ENCODE measurements around the gene TCF7. TPM values are rescaled to one million over a fixed set of nuclear protein-coding genes. Genes with fewer than 3 reads are reported as not detected.

Gene TCF7
- total RNA-seq, 1 donor from 2014 or later: 8.5 TPM

DNA sequence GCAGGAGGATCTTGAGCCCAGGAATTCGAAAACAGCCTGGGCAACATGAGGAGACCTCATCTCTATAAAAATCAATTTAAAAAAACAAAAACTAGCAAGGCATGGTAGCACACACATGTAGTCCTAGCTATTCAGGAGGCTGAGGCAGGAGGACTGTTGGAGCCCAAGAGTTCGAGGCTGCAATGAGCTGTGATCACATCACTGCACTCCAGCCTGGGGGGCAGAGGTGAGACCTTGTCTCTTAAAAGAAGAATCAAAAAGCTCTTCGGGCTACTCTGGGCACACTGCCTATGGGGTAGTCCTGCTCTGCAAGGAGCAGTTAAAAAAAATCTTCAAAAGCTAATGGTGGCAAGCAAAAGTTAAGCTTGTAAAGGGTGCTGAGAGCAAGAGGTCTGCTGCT is 38.8 kb downstream of the TCF7 start:
- ATAC-seq (no peak), DNase-seq (ENCODE audit: low spot score) (no peak)
- intact Hi-C loops (cut with DNase I): no loop called here

DNA sequence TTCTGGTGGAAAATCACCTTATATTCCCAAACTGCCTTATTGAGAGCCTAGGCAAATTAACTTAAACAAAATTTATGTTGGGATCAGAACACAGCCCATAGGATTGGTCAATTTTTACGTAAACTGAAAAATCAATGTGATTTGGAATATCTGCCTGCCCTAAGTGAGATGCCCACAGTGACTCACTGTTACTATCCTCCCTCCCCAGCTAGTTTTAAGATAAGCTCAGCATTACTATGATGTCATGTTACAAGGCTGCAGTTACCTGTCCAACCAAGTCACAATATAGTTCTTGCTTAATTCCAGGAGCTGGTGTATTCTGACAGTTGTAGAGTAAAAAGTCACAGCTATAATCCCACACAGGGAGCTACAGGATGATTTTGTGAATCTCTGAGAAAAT is 39.2 kb downstream of the TCF7 start:
- ATAC-seq (no peak), DNase-seq (ENCODE audit: low spot score) (no peak)
- intact Hi-C loops (cut with DNase I): no loop called here

DNA sequence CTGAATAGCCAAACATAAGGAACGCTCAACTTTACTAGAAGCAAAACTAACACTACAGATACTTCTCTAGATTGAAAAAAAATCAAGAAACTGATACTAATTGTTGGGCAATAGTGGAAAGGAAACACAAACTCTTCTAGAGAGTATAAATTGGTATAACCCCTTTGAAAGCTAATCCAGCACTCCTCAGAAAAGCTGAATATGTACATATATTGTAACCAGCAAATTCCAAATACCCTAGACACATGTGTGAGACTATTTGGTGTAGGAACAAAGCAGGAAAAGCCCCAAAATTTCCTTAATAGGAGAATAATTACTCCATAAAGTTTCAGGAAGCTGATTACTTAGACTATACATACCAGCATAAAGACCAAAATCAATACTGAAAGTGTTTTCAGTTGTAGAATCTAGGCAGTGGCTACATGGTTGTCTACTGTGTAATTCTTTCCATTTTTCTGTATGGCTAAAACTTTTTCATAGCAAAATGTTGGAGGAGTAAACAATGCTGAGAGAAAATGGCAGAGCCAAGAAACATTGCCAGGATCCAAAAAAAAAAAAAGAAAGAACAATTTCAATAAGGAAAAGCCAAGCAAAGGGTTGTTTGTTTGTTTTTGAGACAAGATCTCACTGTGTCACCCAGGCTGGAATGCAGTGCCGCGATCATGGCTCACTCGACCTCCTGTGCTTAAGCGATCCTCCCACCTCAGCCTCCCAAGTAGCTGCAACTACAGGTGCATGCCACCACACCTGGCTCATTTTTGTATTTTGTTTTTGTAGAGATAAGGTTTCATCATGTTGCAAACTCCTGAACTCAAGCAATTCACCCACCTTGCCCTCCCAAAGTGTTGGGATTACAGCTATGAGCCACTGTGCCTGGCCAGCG is 47.3 kb downstream of the TCF7 start:
- no peak for DNase-seq (ENCODE audit: low spot score)
- intact Hi-C loops (cut with DNase I): no loop called here
- no peak for ATAC-seq

DNA sequence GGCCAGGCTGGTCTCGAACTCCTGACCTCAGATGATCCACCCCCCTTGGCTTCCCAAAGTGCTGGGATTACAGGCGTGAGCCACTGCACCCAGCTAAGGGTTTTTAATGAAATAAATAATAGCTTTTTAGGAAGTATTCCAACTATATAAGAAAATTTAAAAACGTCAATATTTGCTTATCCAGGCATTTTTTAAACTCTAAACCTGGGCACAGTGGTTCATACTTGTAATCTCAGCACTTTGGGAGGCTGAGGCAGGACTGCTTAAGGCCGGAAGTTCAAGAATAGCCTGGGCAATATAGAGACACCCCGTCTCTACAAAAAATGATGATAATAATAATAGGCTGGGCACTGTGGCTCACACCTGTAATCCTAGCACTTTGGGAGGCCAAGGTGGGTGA is 48.1 kb downstream of the TCF7 start:
- ATAC-seq: no peak
- intact Hi-C loops (cut with DNase I): no loop called here
- no peak for DNase-seq (ENCODE audit: low spot score)

DNA sequence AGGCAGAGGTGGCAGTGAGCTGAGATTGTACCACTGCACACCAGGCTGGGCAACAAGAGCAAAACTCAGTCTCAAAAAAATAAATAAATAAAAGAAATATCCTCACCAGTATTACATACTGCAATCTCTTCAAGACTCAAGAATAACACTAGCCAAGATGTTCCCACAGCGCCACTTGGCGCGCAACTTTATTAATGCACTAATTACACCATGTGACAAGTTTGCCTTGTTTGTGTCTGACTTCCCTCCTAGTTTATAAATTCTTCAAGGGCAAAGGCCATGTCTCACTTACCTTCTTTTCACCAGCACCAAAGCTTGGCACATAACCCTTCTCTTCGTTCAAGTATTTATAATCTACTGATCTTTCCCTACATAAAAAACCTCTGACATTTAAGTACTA is 57.5 kb downstream of the TCF7 start:
- intact Hi-C loops (cut with DNase I): no loop called here
- ATAC-seq (no peak), DNase-seq (ENCODE audit: low spot score) (no peak)

DNA sequence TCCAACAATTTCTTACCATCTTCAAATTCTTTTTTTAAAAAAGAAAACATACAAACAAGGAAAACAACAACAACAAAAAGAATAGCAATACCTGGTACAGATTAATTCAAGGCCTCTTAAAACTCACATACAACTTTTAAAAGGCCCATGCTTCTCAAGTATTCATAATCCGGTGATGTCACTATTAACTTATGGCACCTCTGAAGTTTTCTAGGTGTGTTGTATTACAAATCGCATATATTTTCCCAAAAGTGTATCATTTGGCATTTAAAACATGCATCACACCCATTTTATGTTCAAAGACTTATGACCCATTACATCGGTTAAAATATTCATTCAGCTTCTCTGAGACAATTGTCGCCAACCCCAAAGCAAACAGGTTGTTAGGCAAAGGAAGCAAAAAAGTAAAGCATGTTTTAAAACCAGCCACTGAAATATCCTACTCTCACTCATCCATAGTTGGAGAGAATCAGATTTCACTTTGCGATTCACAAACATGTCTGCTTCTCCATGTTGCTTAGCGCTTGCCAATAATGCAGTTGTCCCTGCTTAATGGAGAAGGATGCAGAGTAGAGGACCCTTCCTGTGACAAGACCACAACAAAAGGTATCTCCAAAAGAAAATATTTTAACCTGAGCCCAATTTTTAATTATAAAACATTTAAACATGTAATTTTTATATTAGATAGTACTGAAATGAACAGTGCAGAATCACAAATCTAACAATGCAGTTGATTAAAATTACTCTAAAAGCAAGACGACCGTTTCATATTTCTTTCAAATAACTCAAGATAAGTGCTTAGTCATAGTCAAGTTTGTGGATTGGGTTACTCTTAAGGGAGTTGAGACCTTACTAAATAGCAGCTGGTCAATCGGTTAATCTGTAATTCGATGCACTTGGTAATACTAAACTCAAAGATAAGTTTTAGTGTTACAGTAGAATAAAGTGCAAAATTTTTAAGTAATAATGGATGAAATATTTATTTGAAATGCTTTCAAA is 60.7 kb downstream of the TCF7 start:
- intact Hi-C loops (cut with DNase I): no loop called here
- ATAC-seq: no peak
- no peak for DNase-seq (ENCODE audit: low spot score)

DNA sequence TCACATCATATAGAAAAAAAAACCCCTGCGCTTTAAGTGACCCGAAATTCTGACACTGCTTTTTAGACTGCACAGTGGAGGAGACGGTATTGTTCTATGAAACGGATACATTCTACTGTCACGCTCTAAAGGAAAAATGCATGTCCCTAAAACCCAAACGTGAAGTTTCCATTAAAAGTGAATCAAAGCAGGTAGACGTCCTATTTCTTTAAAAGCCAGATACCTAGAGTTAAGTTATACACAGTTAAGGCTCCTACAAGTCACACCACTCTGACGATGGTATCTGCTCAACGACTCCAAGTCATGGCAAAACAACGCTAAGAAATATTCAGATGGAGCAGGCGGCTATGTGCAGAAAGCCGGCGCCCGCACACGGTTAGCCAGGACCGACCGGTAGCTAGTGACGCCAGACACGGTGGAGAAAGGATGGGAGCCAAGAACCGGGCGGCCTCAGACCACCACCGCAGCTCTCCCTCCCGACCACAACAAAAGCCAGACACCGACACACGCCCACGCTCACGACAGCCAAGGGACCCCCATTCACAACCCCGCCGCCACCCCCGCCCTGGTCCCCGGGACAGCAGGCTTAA is 61.5 kb downstream of the TCF7 start:
- ATAC-seq (peak; percentile 4), DNase-seq (ENCODE audit: low spot score) (peak; percentile 67)
- intact Hi-C loops (cut with DNase I): no loop called here

DNA sequence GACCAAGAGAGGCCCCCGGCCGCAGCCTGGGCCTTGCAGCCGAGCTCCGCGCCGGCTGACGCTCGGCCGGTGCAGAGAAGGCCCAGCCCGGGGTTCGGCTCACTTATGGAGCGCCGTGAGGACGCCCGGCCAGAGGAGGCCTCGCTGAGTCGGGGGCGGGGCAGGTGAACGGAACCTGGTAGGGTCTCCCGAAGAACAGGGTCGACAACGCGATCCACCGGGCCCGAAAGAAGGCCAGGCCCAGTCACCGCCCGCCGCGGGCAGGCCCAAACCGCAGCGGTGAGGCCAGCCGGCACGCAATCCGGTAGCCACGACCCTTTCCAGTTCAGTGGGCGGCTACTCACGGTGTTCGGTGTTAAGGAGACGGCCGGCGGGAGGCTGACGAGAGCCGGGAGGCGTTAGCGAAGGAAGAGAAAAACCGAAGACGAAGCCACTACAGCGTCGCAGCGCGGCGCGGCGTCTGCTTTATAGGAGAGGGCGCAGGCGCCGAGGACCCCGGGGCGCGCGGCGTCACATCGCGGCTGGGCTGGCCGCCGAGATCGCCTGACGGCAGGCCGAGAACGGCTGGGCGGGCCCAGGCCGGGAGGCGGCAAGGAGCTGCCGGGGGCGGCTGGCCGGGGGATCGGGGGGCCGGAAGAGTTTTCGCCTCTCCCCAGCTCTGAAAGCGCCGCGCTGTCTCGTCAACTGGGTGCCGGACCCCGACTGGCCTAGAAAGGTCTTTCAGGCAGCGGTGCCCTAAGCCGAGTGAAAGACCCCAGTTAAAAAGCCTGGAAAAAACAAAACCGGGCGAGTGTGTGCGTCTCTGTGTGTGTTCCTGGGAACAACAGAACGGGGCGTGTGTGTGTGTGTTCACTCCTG is 62.3 kb downstream of the TCF7 start, which contains the start of gene SKP1:
SKP1 (minus strand) TSS at position 440 of the 858 bp plus-strand sequence. CDS start 2,928 bp downstream, outside the sequence.
- peak; percentile 91 for ATAC-seq
- intact Hi-C loops (cut with DNase I): no loop called here
- DNase-seq (ENCODE audit: low spot score): peak; percentile 90

DNA sequence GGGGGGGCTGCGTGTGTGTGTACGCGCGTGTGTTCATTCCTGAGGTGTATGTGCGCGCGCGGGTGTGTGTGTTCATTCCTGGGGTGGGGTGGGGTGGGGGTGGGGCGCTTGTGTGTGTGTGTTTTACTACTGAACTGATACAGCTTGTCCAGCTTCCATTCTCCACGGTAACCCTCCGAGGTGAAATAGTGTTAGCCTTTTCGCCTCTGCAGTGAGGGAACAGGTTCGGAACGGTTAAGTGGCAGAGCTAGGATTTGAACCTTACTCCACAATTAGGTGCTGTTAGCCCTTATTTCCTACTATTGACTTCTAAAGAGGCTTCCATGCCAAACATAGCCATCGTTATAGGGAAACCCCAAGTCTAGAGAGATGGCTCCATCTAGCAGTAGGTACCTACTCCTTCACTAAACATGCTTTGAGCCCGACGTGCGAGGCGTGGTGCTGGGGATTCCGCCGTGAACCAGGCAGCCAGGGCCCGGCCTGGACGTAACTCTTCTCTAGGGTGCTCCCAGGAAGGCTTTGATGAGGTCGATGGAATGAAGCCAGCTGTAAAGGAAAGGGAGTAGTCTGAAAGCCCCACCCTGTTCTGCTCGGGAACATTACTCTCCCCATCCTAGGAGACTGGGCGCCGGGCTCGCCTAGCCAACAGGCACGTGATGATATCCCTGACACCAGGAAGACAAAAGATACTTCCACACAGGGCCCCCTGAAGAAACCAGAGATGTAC is 63.1 kb downstream of the TCF7 start:
- DNase-seq (ENCODE audit: low spot score): peak; percentile 67
- intact Hi-C loops (cut with DNase I): no loop called here
- ATAC-seq: peak; percentile 82

DNA sequence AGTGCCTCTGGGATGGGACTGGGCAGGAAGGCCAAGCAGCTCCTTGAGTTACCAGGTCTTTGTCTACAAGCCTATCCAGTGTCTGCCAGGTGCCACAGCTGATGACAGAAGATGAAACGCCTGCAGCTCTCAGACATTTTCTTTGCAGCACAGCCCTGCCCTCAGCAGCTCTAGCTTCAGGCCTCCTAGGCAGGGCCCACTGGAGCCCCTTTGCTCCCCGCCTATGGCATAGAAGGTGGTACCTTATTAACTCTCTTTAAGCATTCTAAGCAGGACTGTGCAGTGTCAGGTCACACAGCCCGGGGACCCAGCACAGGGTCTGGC is 63.6 kb downstream of the TCF7 start:
- DNase-seq (ENCODE audit: low spot score): no peak
- intact Hi-C loops (cut with DNase I): no loop called here
- no peak for ATAC-seq

DNA sequence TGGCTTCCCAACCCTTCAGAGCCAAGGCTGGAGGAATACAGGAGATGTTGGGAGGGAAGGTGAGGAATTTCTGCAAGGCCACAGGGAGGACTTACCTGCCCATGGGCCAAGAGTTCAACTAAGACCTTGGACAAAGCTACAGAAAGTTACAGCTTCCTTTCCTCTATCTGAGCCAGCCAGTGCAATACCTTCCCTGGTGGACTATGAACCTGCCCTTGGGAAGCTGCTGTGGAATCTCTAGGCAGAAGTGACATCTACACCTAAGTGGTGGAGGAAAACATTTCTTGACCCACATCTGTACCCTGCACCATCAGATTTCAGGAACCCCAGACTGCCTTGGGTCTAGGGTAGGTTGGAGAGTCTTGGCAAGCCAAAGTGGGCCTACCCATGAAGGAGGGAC is 69.0 kb downstream of the TCF7 start:
- ATAC-seq (no peak), DNase-seq (ENCODE audit: low spot score) (no peak)
- intact Hi-C loops (cut with DNase I): no loop called here

DNA sequence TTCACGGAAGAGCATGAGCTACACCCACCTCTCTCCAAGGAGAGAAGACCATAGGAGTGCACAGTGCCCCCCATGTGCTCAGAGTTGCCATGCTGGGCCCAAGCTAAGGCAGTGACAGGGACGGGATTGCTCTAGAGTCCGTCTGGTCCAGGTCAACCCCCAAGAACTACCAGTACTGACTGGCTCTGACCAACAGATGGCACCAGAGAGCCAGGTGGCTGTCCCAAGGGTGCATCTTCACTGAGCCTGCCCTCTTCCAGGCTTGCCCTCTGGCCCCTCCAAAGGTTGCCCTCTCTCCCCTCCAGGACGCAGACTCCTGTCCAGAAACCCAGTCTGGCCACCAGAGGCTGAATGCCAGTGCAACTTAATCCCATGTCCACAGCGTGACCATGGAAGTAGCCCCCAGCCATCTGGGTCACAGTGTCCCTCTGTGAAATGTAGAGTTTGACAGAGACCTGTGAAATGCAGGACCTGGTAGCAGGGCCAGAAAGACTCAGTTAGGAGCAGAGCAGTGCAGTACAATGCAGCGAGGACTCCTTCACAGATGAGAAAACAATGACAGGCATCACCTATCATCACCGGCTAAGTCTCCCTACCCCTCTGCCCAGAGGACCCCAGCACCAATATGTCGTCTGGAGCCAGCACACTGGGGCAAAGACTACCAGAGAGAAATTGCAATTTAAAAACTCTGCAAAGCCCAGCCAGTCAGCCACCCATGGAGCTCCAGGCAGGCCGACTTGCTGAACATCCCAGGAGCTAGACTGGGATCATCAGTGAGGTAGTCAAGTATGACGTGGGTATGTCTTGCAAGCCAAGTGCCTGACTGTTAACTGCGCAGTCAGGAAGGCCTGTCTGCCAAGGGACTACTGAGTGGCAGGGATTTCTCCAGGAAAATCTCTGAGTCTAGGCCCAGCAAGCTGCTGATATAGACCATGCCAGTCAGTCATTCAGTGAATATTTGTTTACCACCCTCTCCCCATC is 70.0 kb downstream of the TCF7 start:
- DNase-seq (ENCODE audit: low spot score) (peak; percentile 82), ATAC-seq (peak; percentile 88)
- intact Hi-C loops (cut with DNase I): loop anchor here (5.0 kb wide), 1 partner anchor 103 kb away; no protein-coding TSS in a partner anchor

DNA sequence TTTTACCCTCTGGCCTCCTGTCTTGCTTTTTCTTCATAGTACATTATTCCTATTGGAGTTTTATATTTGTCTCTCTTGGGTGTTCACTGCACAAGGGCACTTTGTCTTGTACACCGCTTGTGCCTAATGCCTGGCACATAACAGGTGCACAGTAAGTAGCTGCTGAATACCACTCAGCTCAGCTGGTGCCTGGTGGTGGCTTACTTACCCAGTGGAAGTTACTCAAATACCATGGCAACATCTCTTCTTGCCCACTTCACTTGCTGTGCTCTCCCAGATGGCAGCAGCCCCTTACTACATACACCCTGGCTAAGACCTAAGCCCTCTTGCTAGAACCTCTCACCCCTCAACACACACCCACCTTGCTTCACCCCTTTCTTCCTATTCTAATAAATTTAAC is 73.6 kb downstream of the TCF7 start:
- intact Hi-C loops (cut with DNase I): loop anchor here (5.0 kb wide), 1 partner anchor 99 kb away; no protein-coding TSS in a partner anchor
- no peak for DNase-seq (ENCODE audit: low spot score)
- no peak for ATAC-seq

DNA sequence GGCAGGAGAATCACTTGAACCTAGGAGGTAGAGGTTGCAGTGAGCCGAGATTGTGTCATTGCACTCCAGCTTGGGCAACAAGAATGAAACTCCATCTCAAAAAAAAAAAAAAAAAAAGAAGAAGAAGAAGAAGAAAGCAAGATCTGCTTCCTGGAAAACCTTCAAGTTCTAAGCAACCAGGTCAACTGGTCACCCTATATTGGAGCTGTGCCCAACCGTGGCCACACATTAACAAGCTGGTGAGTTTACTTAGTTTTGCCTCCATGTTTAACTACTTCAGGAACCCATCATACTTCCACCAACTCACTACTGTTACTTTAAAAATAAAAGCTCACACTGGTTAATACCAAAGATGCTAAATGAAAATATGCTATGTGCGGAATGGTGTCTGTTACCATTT is 74.5 kb downstream of the TCF7 start:
- intact Hi-C loops (cut with DNase I): loop anchor here (5.0 kb wide), 1 partner anchor 98 kb away; no protein-coding TSS in a partner anchor
- no peak for DNase-seq (ENCODE audit: low spot score)
- no peak for ATAC-seq

DNA sequence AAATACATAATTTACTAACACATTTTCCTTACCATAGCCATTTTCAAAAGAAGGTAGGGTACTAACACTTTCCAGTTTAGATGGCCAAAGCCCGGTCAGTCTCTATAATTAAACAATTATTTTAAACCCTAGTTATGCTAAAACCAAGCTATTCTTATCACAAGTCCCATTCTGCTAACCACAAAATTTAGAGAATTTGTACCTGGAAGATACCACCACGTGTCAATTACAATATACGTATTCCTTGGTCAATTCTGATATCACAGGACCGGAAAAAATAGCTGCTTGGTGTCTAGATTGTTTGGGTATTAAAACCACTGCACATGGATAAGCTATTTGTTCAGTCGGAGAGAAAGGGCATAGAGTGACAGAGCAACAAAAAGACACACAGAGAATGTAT is 81.2 kb downstream of the TCF7 start:
- intact Hi-C loops (cut with DNase I): no loop called here
- ATAC-seq (no peak), DNase-seq (ENCODE audit: low spot score) (no peak)

Data from sciatic nerve (tissue), 2 donors.